Measurements from ENCODE around the gene PTGFR.

- TF ChIP-seq EZH2phosphoT487 (IDR thresholded peaks at IDR 0.05; ENCODE audit: insufficient read depth, low read depth) (no peak), EZH2 (IDR thresholded peaks at IDR 0.05; ENCODE audit: insufficient read depth, poor library complexity, severe bottlenecking) (no peak)
These were observed 96.4 kb downstream of the PTGFR start for GRCh38 chr1:78587211-78587610.
